Measurements from ENCODE around the gene PCNX4.

- TF ChIP-seq, protein P1, sequence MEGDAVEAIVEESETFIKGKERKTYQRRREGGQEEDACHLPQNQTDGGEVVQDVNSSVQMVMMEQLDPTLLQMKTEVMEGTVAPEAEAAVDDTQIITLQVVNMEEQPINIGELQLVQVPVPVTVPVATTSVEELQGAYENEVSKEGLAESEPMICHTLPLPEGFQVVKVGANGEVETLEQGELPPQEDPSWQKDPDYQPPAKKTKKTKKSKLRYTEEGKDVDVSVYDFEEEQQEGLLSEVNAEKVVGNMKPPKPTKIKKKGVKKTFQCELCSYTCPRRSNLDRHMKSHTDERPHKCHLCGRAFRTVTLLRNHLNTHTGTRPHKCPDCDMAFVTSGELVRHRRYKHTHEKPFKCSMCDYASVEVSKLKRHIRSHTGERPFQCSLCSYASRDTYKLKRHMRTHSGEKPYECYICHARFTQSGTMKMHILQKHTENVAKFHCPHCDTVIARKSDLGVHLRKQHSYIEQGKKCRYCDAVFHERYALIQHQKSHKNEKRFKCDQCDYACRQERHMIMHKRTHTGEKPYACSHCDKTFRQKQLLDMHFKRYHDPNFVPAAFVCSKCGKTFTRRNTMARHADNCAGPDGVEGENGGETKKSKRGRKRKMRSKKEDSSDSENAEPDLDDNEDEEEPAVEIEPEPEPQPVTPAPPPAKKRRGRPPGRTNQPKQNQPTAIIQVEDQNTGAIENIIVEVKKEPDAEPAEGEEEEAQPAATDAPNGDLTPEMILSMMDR (IDR thresholded peaks at IDR 0.05 in 4 of 5, conservative IDR thresholded peaks at IDR 0.05 in 1 of 5) = no peak
- TF ChIP-seq POLR2A (IDR thresholded peaks at IDR 0.05) = no peak
Observed at GRCh38 chr14:60204104-60204842, 112.5 kb downstream of the PCNX4 start.
